Suprapubic skin (tissue), 4 donors: Measurements from ENCODE around the gene FAM89B.

Source experiments
- CTCF ChIP-seq, 2 donors: fragments of 200-600 bp in 1 of 2; fragments of 450-650 bp in 1 of 2; sonication (generic) in 1 of 2; IDR thresholded peaks; one replicate each; pipeline ENCODE4 v1.5.1; 2016 to 2019; ENCODE audit warnings: antibody characterized with exemption in 2 of 2, mild to moderate bottlenecking in 1 of 2, moderate library complexity in 1 of 2
- POLR2A ChIP-seq, 2 donors: fragments of 450-650 bp; IDR thresholded peaks; one replicate each; pipeline ENCODE4 v1.6.1; 2017; ENCODE audit warnings: antibody characterized with exemption in 2 of 2, mild to moderate bottlenecking in 2 of 2, moderate library complexity in 2 of 2
- POLR2AphosphoS5 ChIP-seq, 3 donors: sonication (generic); formaldehyde crosslinking; IDR thresholded peaks; one replicate each; pipeline ENCODE4 v1.6.1; 2017; ENCODE audit warnings: antibody characterized with exemption in 3 of 3

GRCh38 chr11:65535102-65535501 is 37.2 kb upstream of the FAM89B start:
- TF ChIP-seq POLR2AphosphoS5 (IDR thresholded peaks at IDR 0.05) (no peak), CTCF (IDR thresholded peaks at IDR 0.05) (no peak), POLR2A (IDR thresholded peaks at IDR 0.05) (no peak)
